Calu3 (cell line): ENCODE data around the gene SEL1L. TPM values are rescaled to one million over a fixed set of nuclear protein-coding genes. Genes with fewer than 3 reads are reported as not detected.

Source experiments
- Bru-seq: library from RNA; stranded (reverse); fragments of 400-500 nt; gene quantifications from one replicate; lab custom pipeline; 2021; lab: Mats Ljungman, UMichigan
- BruChase-seq, 2 experiments: library from RNA; stranded (reverse); fragments of 400-500 nt; gene quantifications; one replicate each; lab custom pipeline; 2021; lab: Mats Ljungman, UMichigan
- BruUV-seq: library from RNA; stranded (reverse); fragments of 400-500 nt; replicated peaks from 2 replicates; lab custom pipeline; 2021; lab: Mats Ljungman, UMichigan
- CTCF ChIA-PET: fragments of 300-600 bp; sonication (Branson Sonifier 250); formaldehyde crosslinking; loops from one replicate; lab custom pipeline; 2022; ENCODE audit warnings: antibody characterized with exemption; lab: Charles Lee
- DNase-seq: peaks from one replicate; pipeline ENCODE4 v3.0.0; 2022
- H3K27ac Mint-ChIP-seq: one replicate; pipeline ENCODE4 v1.8.0; 2022; ENCODE audit warnings: mixed read lengths; ENCODE audit not compliant: unreplicated experiment
- H3K27me3 Mint-ChIP-seq: one replicate; pipeline ENCODE4 v1.8.0; 2022; ENCODE audit warnings: mixed read lengths; ENCODE audit not compliant: unreplicated experiment
- H3K36me3 Mint-ChIP-seq: one replicate; pipeline ENCODE4 v1.8.0; 2022; ENCODE audit warnings: mild to moderate bottlenecking, moderate library complexity, mixed read lengths; ENCODE audit not compliant: insufficient read depth, unreplicated experiment
- H3K4me1 Mint-ChIP-seq: one replicate; pipeline ENCODE4 v1.8.0; 2022; ENCODE audit warnings: mild to moderate bottlenecking, low read depth, mixed read lengths; ENCODE audit not compliant: unreplicated experiment
- H3K4me3 Mint-ChIP-seq: one replicate; pipeline ENCODE4 v1.8.0; 2022; ENCODE audit warnings: mild to moderate bottlenecking, low read depth, moderate library complexity, mixed read lengths; ENCODE audit not compliant: unreplicated experiment
- H3K9me3 Mint-ChIP-seq: one replicate; pipeline ENCODE4 v1.8.0; 2022; ENCODE audit warnings: low read depth, mixed read lengths; ENCODE audit not compliant: unreplicated experiment
- intact Hi-C: fragments of 100-400 bp; cut with micrococcal nuclease; formaldehyde crosslinking; loops from one replicate; pipeline ENCODE4 v1.10.0; 2022; ENCODE audit not compliant: unreplicated experiment
- long read RNA-seq: library from polyadenylated mRNA; stranded (forward); transcript quantifications from one replicate; pipeline ENCODE4 v2.0.0, GENCODE V29; 2022
- total RNA-seq: library from RNA; stranded (reverse); gene quantifications from 2 replicates; pipeline ENCODE4 v1.2.3, GENCODE V29; 2022
- TF ChIP-seq, protein P1 (sequence below): fragments of 200-600 bp; IDR thresholded peaks from one replicate; pipeline ENCODE4 v1.8.0; 2022; ENCODE audit warnings: antibody characterized with exemption; ENCODE audit not compliant: unreplicated experiment

Gene SEL1L
- total RNA-seq (95.4 and 100 TPM in 2 replicates), Bru-seq, nascent RNA (percentile 87 among the genes with signal in this experiment), BruChase-seq, experiment 1, labeled RNA remaining after a 6-hour chase (percentile 95 among the genes with signal in this experiment), BruChase-seq, experiment 2, labeled RNA remaining after a 2-hour chase (percentile 86 among the genes with signal in this experiment)
- long read RNA-seq, full-length matches to known transcripts = 71 of 89 reads
- long read RNA-seq, partial matches to known transcripts = 5 of 89 reads
- long read RNA-seq, other reads (novel, unspliced or antisense) = 13 of 89 reads

- intact Hi-C loops = no loop called here
- CTCF ChIA-PET = interaction anchor here (0.6 to 0.9 kb wide), 2 partner anchors 31 to 271 kb away, joined by 3 to 4 read pairs; no protein-coding TSS in a partner anchor
Measured at GRCh38 chr14:81533536-81534343, at the start of gene SEL1L. Gene SEL1L, minus strand, starts transcription at chr14:81533853. Its CDS starts 109 bp downstream, at chr14:81533744.

DNA sequence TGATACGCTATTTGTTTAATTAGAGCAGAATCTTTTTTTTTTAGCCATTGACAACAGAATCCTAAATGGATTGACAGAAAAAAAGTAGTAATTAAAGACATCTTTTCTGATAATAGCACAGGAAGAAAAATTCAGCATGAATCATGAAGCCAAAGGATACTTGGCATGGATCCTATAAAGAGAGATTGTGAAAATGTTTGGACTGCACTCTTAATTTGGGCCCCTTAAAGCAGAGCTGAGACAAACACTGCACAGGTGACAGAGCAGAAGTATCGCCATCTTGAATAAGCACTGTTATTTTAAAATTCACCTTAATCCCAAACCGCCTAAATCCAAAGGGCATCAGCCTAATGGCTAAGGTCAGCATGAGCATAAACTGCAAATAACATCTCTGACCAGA lies 48.8 kb upstream of the SEL1L start:
- no peaks in the 10 kb centered on the region for H3K4me1 Mint-ChIP-seq
- no peak overlapping the region for H3K27ac Mint-ChIP-seq
- no peak for DNase-seq
- peaks cover 3% of the 10 kb centered on the region for H3K9me3 Mint-ChIP-seq
- H3K27me3 Mint-ChIP-seq = no peaks in the 10 kb centered on the region
- no TSS peak for BruUV-seq
- CTCF ChIA-PET = no interaction called here
- TF ChIP-seq, protein P1, sequence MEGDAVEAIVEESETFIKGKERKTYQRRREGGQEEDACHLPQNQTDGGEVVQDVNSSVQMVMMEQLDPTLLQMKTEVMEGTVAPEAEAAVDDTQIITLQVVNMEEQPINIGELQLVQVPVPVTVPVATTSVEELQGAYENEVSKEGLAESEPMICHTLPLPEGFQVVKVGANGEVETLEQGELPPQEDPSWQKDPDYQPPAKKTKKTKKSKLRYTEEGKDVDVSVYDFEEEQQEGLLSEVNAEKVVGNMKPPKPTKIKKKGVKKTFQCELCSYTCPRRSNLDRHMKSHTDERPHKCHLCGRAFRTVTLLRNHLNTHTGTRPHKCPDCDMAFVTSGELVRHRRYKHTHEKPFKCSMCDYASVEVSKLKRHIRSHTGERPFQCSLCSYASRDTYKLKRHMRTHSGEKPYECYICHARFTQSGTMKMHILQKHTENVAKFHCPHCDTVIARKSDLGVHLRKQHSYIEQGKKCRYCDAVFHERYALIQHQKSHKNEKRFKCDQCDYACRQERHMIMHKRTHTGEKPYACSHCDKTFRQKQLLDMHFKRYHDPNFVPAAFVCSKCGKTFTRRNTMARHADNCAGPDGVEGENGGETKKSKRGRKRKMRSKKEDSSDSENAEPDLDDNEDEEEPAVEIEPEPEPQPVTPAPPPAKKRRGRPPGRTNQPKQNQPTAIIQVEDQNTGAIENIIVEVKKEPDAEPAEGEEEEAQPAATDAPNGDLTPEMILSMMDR = no peak
- intact Hi-C loops = no loop called here
- H3K4me3 Mint-ChIP-seq = no peak overlapping the region
- H3K36me3 Mint-ChIP-seq = no peaks in the 10 kb centered on the region

More at GRCh38 chr14:81533536-81534343, at the start of gene SEL1L:
- BruUV-seq = no TSS peak
- peaks cover 4% of the 10 kb centered on the region for H3K9me3 Mint-ChIP-seq
- H3K27me3 Mint-ChIP-seq = no peaks in the 10 kb centered on the region
- TF ChIP-seq, protein P1 = no peak
- H3K4me3 Mint-ChIP-seq = peak within 1 kb of the TSS; percentile 89
- peak within 1 kb of the TSS; percentile 86 for H3K27ac Mint-ChIP-seq
- DNase-seq = peak; percentile 99
- H3K4me1 Mint-ChIP-seq = peaks cover 37% of the 10 kb centered on the region
- peaks cover 26% of the 10 kb centered on the region for H3K36me3 Mint-ChIP-seq

GRCh38 chr14:81579115-81579514 lies 45.5 kb upstream of the SEL1L start:
- CTCF ChIA-PET = no interaction called here
- no peak overlapping the region for H3K4me3 Mint-ChIP-seq
- H3K4me1 Mint-ChIP-seq = no peaks in the 10 kb centered on the region
- peaks cover 16% of the 10 kb centered on the region for H3K27me3 Mint-ChIP-seq
- TF ChIP-seq, protein P1 = no peak
- no peak for DNase-seq
- H3K27ac Mint-ChIP-seq = no peak overlapping the region
- no peaks in the 10 kb centered on the region for H3K36me3 Mint-ChIP-seq
- peaks cover 3% of the 10 kb centered on the region for H3K9me3 Mint-ChIP-seq
- no TSS peak for BruUV-seq
- intact Hi-C loops = no loop called here

DNA sequence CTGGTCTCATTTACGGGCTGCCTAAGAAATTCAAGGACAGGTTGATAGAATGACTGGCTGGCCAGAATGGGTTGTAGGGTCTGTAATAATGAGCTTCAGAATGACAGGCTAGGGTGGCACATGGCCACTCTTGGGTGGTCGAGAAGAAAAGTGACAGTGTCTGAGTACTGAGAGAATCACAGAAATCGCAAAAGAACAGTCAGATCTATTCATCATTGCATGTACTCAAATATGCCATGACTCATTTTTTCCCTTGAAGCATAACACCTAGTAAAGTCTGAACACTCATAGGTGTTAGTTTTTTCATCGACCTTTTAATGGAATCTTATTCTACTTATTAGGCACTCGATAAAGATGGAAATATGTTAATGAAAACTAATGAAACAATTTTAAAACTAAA lies 37.8 kb upstream of the SEL1L start:
- H3K27me3 Mint-ChIP-seq = peaks cover 65% of the 10 kb centered on the region
- no peaks in the 10 kb centered on the region for H3K36me3 Mint-ChIP-seq
- intact Hi-C loops = no loop called here
- H3K9me3 Mint-ChIP-seq = no peaks in the 10 kb centered on the region
- CTCF ChIA-PET = no interaction called here
- no peak for DNase-seq
- no peak overlapping the region for H3K4me3 Mint-ChIP-seq
- TF ChIP-seq, protein P1 = no peak
- no peaks in the 10 kb centered on the region for H3K4me1 Mint-ChIP-seq
- BruUV-seq = no TSS peak
- no peak overlapping the region for H3K27ac Mint-ChIP-seq
